Measurements from ENCODE around the gene OVAAL.

DNA sequence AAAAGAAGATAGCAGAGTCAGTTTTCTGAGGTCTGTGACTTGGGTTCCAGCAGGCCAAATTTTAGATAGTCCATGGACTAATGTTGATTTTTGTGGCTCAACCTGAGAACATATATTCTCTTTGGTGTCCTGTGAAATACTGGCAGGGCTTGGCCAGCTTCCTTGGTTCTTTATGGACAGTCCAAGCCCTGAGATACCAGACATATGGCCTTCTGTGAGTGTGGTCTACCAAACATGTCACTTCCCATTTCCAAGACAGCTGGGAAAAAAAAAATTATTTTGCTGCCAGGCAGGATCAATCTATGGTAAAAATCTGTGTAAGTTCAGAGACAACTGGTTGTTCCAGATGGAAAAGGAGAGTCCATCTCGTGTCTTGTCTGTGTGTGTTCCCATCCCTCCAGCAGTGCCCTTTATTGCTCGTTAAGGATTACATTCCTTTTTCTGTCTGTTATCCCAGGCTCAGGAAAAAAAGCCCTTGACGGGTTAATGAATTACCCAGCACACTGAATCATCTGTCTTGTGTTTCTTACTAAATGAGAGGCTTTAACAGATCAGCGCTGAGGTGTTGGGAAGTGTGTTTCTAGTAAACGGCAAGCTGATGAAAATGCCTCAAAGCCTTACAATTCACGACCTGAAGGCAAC, 39.7 kb downstream of the OVAAL start:
- TF ChIP-seq EZH2 (IDR thresholded peaks at IDR 0.05; ENCODE audit: insufficient read depth, poor library complexity, severe bottlenecking) (no peak), EZH2phosphoT487 (IDR thresholded peaks at IDR 0.05; ENCODE audit: insufficient read depth, low read depth) (no peak)
